GM23338 (cell line): ENCODE measurements around the gene IGF2R. TPM values are rescaled to one million over a fixed set of nuclear protein-coding genes. Genes with fewer than 3 reads are reported as not detected.

Experiments
- ATAC-seq: fragments of 200-7000 bp; cut with Tn5 transposase; 3 replicates; pipeline ENCODE4 v1.9.1; 2020
- DNase-seq: peaks from one replicate; pipeline ENCODE4 v3.0.0-alpha.2; 2015; ENCODE audit warnings: low spot score
- H2AFZ ChIP-seq: fragments of 200-600 bp; sonication (generic); 2 replicates; pipeline ENCODE4 v1.8.0; 2016; ENCODE audit warnings: antibody characterized with exemption, mild to moderate bottlenecking, moderate library complexity
- H3F3A ChIP-seq: fragments of 200-600 bp; sonication (generic); replicated peaks from 2 replicates; pipeline ENCODE4 v1.8.0; 2017; ENCODE audit warnings: antibody characterized with exemption, mixed run types, low read depth
- H3K27ac ChIP-seq: fragments of 200-600 bp; sonication (generic); 2 replicates; pipeline ENCODE4 v1.6.1; 2016; ENCODE audit warnings: low read depth
- H3K27me3 ChIP-seq: fragments of 200-600 bp; sonication (generic); 2 replicates; pipeline ENCODE4 v1.8.0; 2016; ENCODE audit warnings: mild to moderate bottlenecking, mixed run types, moderate library complexity; ENCODE audit not compliant: insufficient read depth
- H3K36me3 ChIP-seq: fragments of 200-600 bp; sonication (generic); 2 replicates; pipeline ENCODE4 v1.8.0; 2016; ENCODE audit warnings: mild to moderate bottlenecking; ENCODE audit not compliant: insufficient read depth
- H3K4me1 ChIP-seq: fragments of 200-600 bp; sonication (generic); 2 replicates; pipeline ENCODE4 v1.8.0; 2016; ENCODE audit warnings: mild to moderate bottlenecking, moderate library complexity; ENCODE audit not compliant: insufficient read depth
- H3K4me2 ChIP-seq: fragments of 200-600 bp; sonication (generic); 2 replicates; pipeline ENCODE4 v1.7.1; 2017; ENCODE audit warnings: mixed run types
- H3K4me3 ChIP-seq: fragments of 200-600 bp; sonication (generic); 2 replicates; pipeline ENCODE4 v1.6.1; 2016; ENCODE audit warnings: mixed run types
- H3K79me2 ChIP-seq: fragments of 200-600 bp; sonication (generic); replicated peaks from 2 replicates; pipeline ENCODE4 v1.8.0; 2017; ENCODE audit warnings: mild to moderate bottlenecking; ENCODE audit not compliant: insufficient read depth
- H3K9me2 ChIP-seq: fragments of 200-600 bp; sonication (generic); 2 replicates; pipeline ENCODE4 v1.8.0; 2017; ENCODE audit not compliant: insufficient read depth
- H4K20me1 ChIP-seq: fragments of 200-600 bp; sonication (generic); replicated peaks from 2 replicates; pipeline ENCODE4 v1.8.0; 2017; ENCODE audit warnings: mild to moderate bottlenecking; ENCODE audit not compliant: insufficient read depth
- H3K27ac Mint-ChIP-seq: 2 replicates; pipeline ENCODE4 v1.8.0; 2020; ENCODE audit warnings: inconsistent platforms, mild to moderate bottlenecking, moderate library complexity, mixed read lengths
- H3K27me3 Mint-ChIP-seq: 3 replicates; pipeline ENCODE4 v1.8.0; 2022; ENCODE audit warnings: low read depth, mild to moderate bottlenecking, moderate library complexity, mixed read lengths, inconsistent platforms; ENCODE audit not compliant: insufficient read depth, poor library complexity
- H3K36me3 Mint-ChIP-seq: 3 replicates; pipeline ENCODE4 v1.8.0; 2021; ENCODE audit warnings: low read depth, mild to moderate bottlenecking, inconsistent platforms, moderate library complexity, mixed read lengths
- H3K4me1 Mint-ChIP-seq: 3 replicates; pipeline ENCODE4 v1.8.0; 2020; ENCODE audit warnings: mild to moderate bottlenecking, inconsistent platforms, mixed read lengths
- H3K4me3 Mint-ChIP-seq: 3 replicates; pipeline ENCODE4 v1.8.0; 2021; ENCODE audit warnings: moderate library complexity, mild to moderate bottlenecking, inconsistent platforms, mixed read lengths
- H3K9me3 Mint-ChIP-seq: 3 replicates; pipeline ENCODE4 v1.8.0; 2020; ENCODE audit warnings: moderate library complexity, mild to moderate bottlenecking, inconsistent platforms, mixed read lengths
- ETS1 ChIP-seq: IDR thresholded peaks from 2 replicates; pipeline ENCODE4 v1.6.1; 2016; ENCODE audit warnings: antibody characterized with exemption
- EZH2 ChIP-seq: fragments of 200-600 bp; sonication (generic); IDR thresholded peaks from one replicate; pipeline ENCODE4 v1.8.0; 2017; ENCODE audit warnings: antibody characterized with exemption, mild to moderate bottlenecking, low read depth; ENCODE audit not compliant: unreplicated experiment
- POLR2AphosphoS5 ChIP-seq: IDR thresholded peaks from 2 replicates; pipeline ENCODE4 v1.6.1; 2016; ENCODE audit warnings: antibody characterized with exemption, low read depth
- STAT1 ChIP-seq: IDR thresholded peaks from one replicate; pipeline ENCODE4 v1.6.1; 2016; ENCODE audit warnings: antibody characterized with exemption; ENCODE audit not compliant: unreplicated experiment
- ZNF462 ChIP-seq: fragments of 250-450 bp; sonication (Bioruptor Pico); IDR thresholded peaks from 2 replicates; pipeline ENCODE4 v1.5.0; 2020; ENCODE audit warnings: mild to moderate bottlenecking, moderate library complexity
- polyA plus RNA-seq: library from polyadenylated mRNA; unstranded; fragments of >200 nt; fragmentation: Nextera tagmentation; extraction: Ambion mirVana; gene quantifications from 2 replicates; pipeline ENCODE4 v1.2.1, GENCODE V29; 2016
- total RNA-seq: library from RNA; depleted of rRNA; stranded (reverse); fragments of >200 nt; shearing (Covaris generic); gene quantifications from 2 replicates; pipeline ENCODE4 v1.2.3, GENCODE V29; 2014

Gene IGF2R
- total and polyA plus RNA-seq, 2 experiments from 2014 or later = 12.5 to 76.4 TPM

GRCh38 chr6:159933077-159933476 is 35.8 kb upstream of the IGF2R start (continued):
- TF ChIP-seq ZNF462 (CRISPR knock-in tag) (no peak), ETS1 (no peak)

- Mint-ChIP-seq H3K4me3 (no peak overlapping the region), H3K9me3 (no peaks in the 10 kb centered on the region), H3K27me3 (no peaks in the 10 kb centered on the region), H3K27ac (no peak overlapping the region), H3K4me1 (no peaks in the 10 kb centered on the region), H3K36me3 (no peaks in the 10 kb centered on the region)
- Histone ChIP-seq H3K4me2 (no peak overlapping the region), H4K20me1 (no peaks in the 10 kb centered on the region), H3K4me3 (no peak overlapping the region), H3K27ac (no peak overlapping the region), H3F3A (no peaks in the 10 kb centered on the region), H3K79me2 (no peaks in the 10 kb centered on the region), H3K27me3 (no peaks in the 10 kb centered on the region), H3K4me1 (no peaks in the 10 kb centered on the region), H3K36me3 (no peaks in the 10 kb centered on the region), H3K9me2 (no peaks in the 10 kb centered on the region), H2AFZ (no peak overlapping the region)
- ATAC-seq = no peak
- DNase-seq = no peak
- TF ChIP-seq ETS1 = no peak
- TF ChIP-seq POLR2AphosphoS5 = no peak
- TF ChIP-seq STAT1 = no peak
- no peak for TF ChIP-seq EZH2
- TF ChIP-seq ZNF462 (CRISPR knock-in tag) = no peak
These were observed 34.7 kb upstream of the IGF2R start for GRCh38 chr6:159934181-159934580.
